K562 (cell line): ENCODE results near the gene VPS26A.

ENCODE experiments used
- AFF4 ChIP-seq: sonication (generic); formaldehyde crosslinking; IDR thresholded peaks from 2 replicates; pipeline ENCODE4 v1.8.0; 2023; ENCODE audit warnings: mild to moderate bottlenecking, missing genetic modification reagents
- BHLHE40 ChIP-seq: IDR thresholded peaks from 2 replicates; pipeline ENCODE4 v1.6.1; 2011; ENCODE audit warnings: low read length, improper control_type of control experiment
- CHD2 ChIP-seq: IDR thresholded peaks from 2 replicates; pipeline ENCODE4 v1.6.1; 2011; ENCODE audit warnings: low read depth, low read length
- CTCF ChIP-seq, 3 experiments: IDR thresholded peaks in 2 of 3; conservative IDR thresholded peaks in 1 of 3; 2 replicates each; pipeline ENCODE4 v1.5.1; 2011 to 2012; ENCODE audit warnings: low read length in 3 of 3, mild to moderate bottlenecking in 3 of 3, control low read depth in 2 of 3, improper control_type of control experiment in 1 of 3, inconsistent platforms in 1 of 3, low read depth in 1 of 3, mixed read lengths in 1 of 3, moderate library complexity in 1 of 3; ENCODE audit not compliant: insufficient read depth in 2 of 3
- HCFC1 ChIP-seq: IDR thresholded peaks from 2 replicates; pipeline ENCODE4 v1.6.1; 2012; ENCODE audit warnings: low read depth, low read length, improper control_type of control experiment
- POLR2A ChIP-seq: fragments of 450-650 bp; conservative IDR thresholded peaks from 2 replicates; pipeline ENCODE4 v1.6.1; 2016
- SREBF2 ChIP-seq: sonication (generic); formaldehyde crosslinking; IDR thresholded peaks from 2 replicates; pipeline ENCODE4 v1.4.0; 2020; ENCODE audit warnings: mild to moderate bottlenecking, missing genetic modification reagents

DNA sequence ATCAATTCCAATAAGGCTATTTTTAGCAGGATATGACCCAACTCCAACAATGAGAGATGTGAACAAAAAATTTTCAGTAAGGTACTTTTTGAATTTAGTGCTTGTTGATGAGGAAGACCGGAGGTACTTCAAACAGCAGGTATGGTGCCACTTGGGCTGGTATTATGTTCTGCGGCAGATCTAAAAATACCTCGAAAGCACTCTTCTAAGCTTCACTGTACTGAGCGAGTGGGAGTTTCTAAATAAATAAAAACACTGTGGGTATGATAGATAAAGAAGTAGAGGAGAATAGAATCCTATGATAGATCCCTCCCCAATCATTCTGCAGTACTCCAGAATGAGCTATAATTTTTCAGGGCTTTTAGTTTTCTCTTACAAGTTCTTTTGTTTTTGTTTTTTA is 44.5 kb downstream of the VPS26A start:
- no peak for TF ChIP-seq AFF4 (CRISPR knock-in tag)
- no peak for TF ChIP-seq SREBF2
- no peak for TF ChIP-seq POLR2A
- no peak for TF ChIP-seq CTCF (IDR thresholded peaks at IDR 0.05 in 2 of 3, conservative IDR thresholded peaks at IDR 0.05 in 1 of 3; ENCODE audit: insufficient read depth in 2 of 3, low read depth in 1 of 3, low read length in 3 of 3)
- no peak for TF ChIP-seq HCFC1
- TF ChIP-seq CHD2: no peak
- TF ChIP-seq BHLHE40: no peak
